GM12878 (cell line): Measurements from ENCODE around the gene TDRD7. TPM values are rescaled to one million over a fixed set of nuclear protein-coding genes. Genes with fewer than 3 reads are reported as not detected.

Experiments
- ATAC-seq: fragments of 200-7000 bp; cut with Tn5 transposase; 3 replicates; pipeline ENCODE4 v1.9.1; 2020; ENCODE audit warnings: mild to moderate bottlenecking, moderate library complexity
- BruUV-seq: library from RNA; stranded (reverse); fragments of 400-500 nt; replicated peaks from 2 replicates; lab custom pipeline; 2021; lab: Mats Ljungman, UMichigan
- CTCF ChIA-PET: fragments of 300-600 bp; sonication (Branson Sonifier 250); formaldehyde crosslinking; extraction: SDS; loops from one replicate; lab custom pipeline; 2021; ENCODE audit warnings: inconsistent platforms; lab: Yijun Ruan, JAX
- POLR2A ChIA-PET: fragments of 350-600 bp; formaldehyde crosslinking; extraction: SDS; loops from one replicate; lab custom pipeline; 2021; ENCODE audit warnings: inconsistent platforms; lab: Charles Lee
- RAD21 ChIA-PET: fragments of 300-600 bp; sonication (Branson Sonifier 250); formaldehyde crosslinking; loops from one replicate; lab custom pipeline; 2023; ENCODE audit warnings: antibody characterized with exemption; ENCODE audit not compliant: unreplicated experiment; lab: Charles Lee
- SMC1A ChIA-PET: fragments of 300-600 bp; sonication (Branson Sonifier 250); formaldehyde crosslinking; loops from one replicate; lab custom pipeline; 2023; ENCODE audit not compliant: unreplicated experiment, uncharacterized antibody; lab: Charles Lee
- DNase-seq: peaks from one replicate; pipeline ENCODE4 v3.0.0-alpha.2; 2011; ENCODE audit warnings: low read depth, low spot score
- FAIRE-seq: peaks from 3 replicates; lab custom pipeline; 2011; peaks lifted over from hg19 to GRCh38; lab: Jason Lieb, UNC
- H2AFZ ChIP-seq: 2 replicates; pipeline ENCODE4 v1.6.0; 2011; ENCODE audit warnings: low read depth, low read length, control low read depth; ENCODE audit not compliant: control insufficient read depth
- H3K27ac ChIP-seq: 2 replicates; pipeline ENCODE4 v1.5.1; 2011; ENCODE audit warnings: control low read depth; ENCODE audit not compliant: control insufficient read depth, insufficient read depth
- H3K27me3 ChIP-seq, 2 experiments: replicated peaks in 1 of 2; 2 replicates each; pipeline versions ENCODE4 v1.6.0 to v1.6.1; 2011; ENCODE audit warnings: low read length in 1 of 2; ENCODE audit not compliant: control insufficient read depth in 2 of 2, insufficient read depth in 2 of 2
- H3K36me3 ChIP-seq, 2 experiments: 2 replicates each; pipeline ENCODE4 v1.5.1; 2011; ENCODE audit warnings: low read length in 1 of 2; ENCODE audit not compliant: control insufficient read depth in 2 of 2, insufficient read depth in 2 of 2
- H3K4me1 ChIP-seq: 2 replicates; pipeline ENCODE4 v1.6.1; 2011; ENCODE audit warnings: mild to moderate bottlenecking, low read length, moderate library complexity, mixed read lengths; ENCODE audit not compliant: control insufficient read depth, insufficient read depth
- H3K4me2 ChIP-seq: 2 replicates; pipeline ENCODE4 v1.6.0; 2011; ENCODE audit warnings: control low read depth; ENCODE audit not compliant: control insufficient read depth, insufficient read depth
- H3K4me3 ChIP-seq: fragments of 200-600 bp; sonication (generic); 2 replicates; pipeline ENCODE4 v1.5.1; 2016
- H3K79me2 ChIP-seq: 2 replicates; pipeline ENCODE4 v1.6.0; 2011; ENCODE audit warnings: low read length; ENCODE audit not compliant: control insufficient read depth, insufficient read depth
- H3K9ac ChIP-seq: 2 replicates; pipeline ENCODE4 v1.8.0; 2011; ENCODE audit warnings: low read length, control low read depth, mixed read lengths; ENCODE audit not compliant: control insufficient read depth, insufficient read depth
- H3K9me3 ChIP-seq: replicated peaks from 3 replicates; pipeline ENCODE4 v1.5.1; 2011; ENCODE audit warnings: mild to moderate bottlenecking, low read length; ENCODE audit not compliant: control insufficient read depth, insufficient read depth
- H4K20me1 ChIP-seq: 2 replicates; pipeline ENCODE4 v1.6.0; 2011; ENCODE audit not compliant: control insufficient read depth, insufficient read depth
- CHD4 ChIP-seq: fragments of 200-600 bp; sonication (generic); IDR thresholded peaks from 2 replicates; pipeline ENCODE4 v1.6.1; 2016; ENCODE audit warnings: mild to moderate bottlenecking
- EED ChIP-seq: sonication (generic); IDR thresholded peaks from 2 replicates; pipeline ENCODE4 v1.6.1; 2016; ENCODE audit warnings: antibody characterized with exemption, low read depth
- ETV6 ChIP-seq, 2 experiments: fragments of 450-650 bp in 1 of 2; IDR thresholded peaks in 1 of 2; conservative IDR thresholded peaks in 1 of 2; 2 replicates each; pipeline ENCODE4 v1.6.1; 2014; ENCODE audit warnings: antibody characterized with exemption in 1 of 2, borderline replicate concordance in 1 of 2, low read depth in 1 of 2, mild to moderate bottlenecking in 1 of 2, moderate library complexity in 1 of 2
- GATAD2B ChIP-seq: fragments of 450-650 bp; conservative IDR thresholded peaks from 2 replicates; pipeline ENCODE4 v1.6.1; 2017; ENCODE audit warnings: low read depth, mild to moderate bottlenecking, moderate library complexity
- RCOR1 ChIP-seq: conservative IDR thresholded peaks from 2 replicates; pipeline ENCODE4 v1.6.1; 2012; ENCODE audit warnings: low read depth, low read length, improper control_type of control experiment
- ZNF217 ChIP-seq: fragments of 450-650 bp; IDR thresholded peaks from 2 replicates; pipeline ENCODE4 v1.6.1; 2017; ENCODE audit warnings: antibody characterized with exemption, mild to moderate bottlenecking
- WGBS: methylation state at CpG from one replicate; pipeline ENCODE4 v1.1.6; 2016; ENCODE audit warnings: low lambda C conversion rate; ENCODE audit not compliant: insufficient replicate concordance, insufficient coverage; ENCODE audit errors: missing lambda C conversion rate; 5-methylcytosine and 5-hydroxymethylcytosine counted together
- in situ Hi-C: fragments of 300-500 bp; cut with MboI; formaldehyde crosslinking; loops from 9 replicates; pipeline ENCODE4 v1.14.3; 2018; ENCODE audit warnings: mixed read lengths
- intact Hi-C: fragments of 100-400 bp; cut with micrococcal nuclease; formaldehyde crosslinking; loops from one replicate; pipeline ENCODE4 v1.14.2; 2022; ENCODE audit not compliant: unreplicated experiment
- polyA plus RNA-seq, 11 experiments: library from polyadenylated mRNA; depleted of rRNA in 4 of 11; unstranded in 6 of 11; stranded (reverse) in 5 of 11; fragments of >200 nt; fragmentation: Nextera tagmentation in 4 of 11; fragmentation: Illumina TruSeq in 1 of 11; extraction: Ambion mirVana in 4 of 11; extraction: Trizol in 1 of 11; gene quantifications; 1 replicate in 1 of 11; 2 replicates in 10 of 11; pipeline versions ENCODE4 v1.2.1 to v1.2.3, GENCODE V29; 2011 to 2016; ENCODE audit warnings: inconsistent platforms in 2 of 11, missing spikeins in 2 of 11, low read depth in 1 of 11
- total RNA-seq, 4 experiments: library from RNA; depleted of rRNA in 3 of 4; stranded (reverse); fragments of >200 nt in 3 of 4; fragmentation: Illumina TruSeq in 1 of 4; extraction: Trizol in 1 of 4; gene quantifications; 2 replicates each; pipeline versions ENCODE4 v1.2.1 to v1.2.3, GENCODE V29; 2013 to 2021
- TF ChIP-seq, protein P1 (sequence below): fragments of 450-650 bp; IDR thresholded peaks from 2 replicates; pipeline ENCODE4 v1.6.1; 2018; ENCODE audit warnings: mild to moderate bottlenecking, low read depth, moderate library complexity; ENCODE audit not compliant: partially characterized antibody
- TF ChIP-seq, protein P2 (sequence below): IDR thresholded peaks from 2 replicates; pipeline ENCODE4 v1.6.1; 2011; ENCODE audit warnings: low read depth, low read length, improper control_type of control experiment, borderline replicate concordance
- TF ChIP-seq, protein P3 (sequence below): fragments of 450-650 bp; IDR thresholded peaks from 2 replicates; pipeline ENCODE4 v1.6.1; 2016; ENCODE audit warnings: mild to moderate bottlenecking
- TF ChIP-seq, protein P4 (sequence below): fragments of 450-650 bp; IDR thresholded peaks from 2 replicates; pipeline ENCODE4 v1.6.1; 2016; ENCODE audit warnings: mild to moderate bottlenecking, moderate library complexity, borderline replicate concordance
- TF ChIP-seq, protein P5 (sequence below): fragments of 150-350 bp; IDR thresholded peaks from 2 replicates; pipeline ENCODE4 v1.6.1; 2014; ENCODE audit warnings: mild to moderate bottlenecking, low read depth, low read length

TDRD7 gene
- total and polyA plus RNA-seq, 10 of the 15 experiments (the other 5 are each of a cell fraction or from before 2014, with no cell fraction given), result 5.7 to 26.4 (median 16.2) TPM

DNA sequence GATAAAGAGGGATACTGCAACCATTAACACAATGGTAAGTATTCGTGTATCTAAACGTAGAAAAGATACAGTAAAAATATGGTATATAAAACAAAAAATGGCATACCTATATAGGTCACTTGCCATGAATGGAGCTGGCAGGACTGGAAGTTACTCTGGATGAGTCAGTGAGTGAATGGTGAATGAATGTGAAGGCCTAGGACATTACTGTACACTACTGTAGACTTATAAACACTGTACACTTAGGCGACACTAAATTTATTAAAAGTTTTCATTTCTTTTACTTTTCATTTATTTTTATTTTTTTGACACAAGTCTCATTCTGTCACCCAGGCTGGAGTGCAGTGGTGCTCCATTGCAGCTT, 14.1 kb downstream of the TDRD7 start:
- SMC1A ChIA-PET, result interaction anchor here (0.7 to 1.1 kb wide), 2 partner anchors 77 to 190 kb away, joined by 3 read pairs; no protein-coding TSS in a partner anchor
- DNase-seq, result no peak
- H3K4me3 ChIP-seq, result no peak overlapping the region
- in situ Hi-C loops, result no loop called here
- no peak overlapping the region for H3K9ac ChIP-seq
- CTCF ChIA-PET, result interaction anchor here (1.3 kb wide), 1 partner anchor 11 kb away, joined by 5 read pairs; no protein-coding TSS in a partner anchor
- WGBS, result 95% methylated on average over 3 of the region's 3 CpGs
- RAD21 ChIA-PET, result no interaction called here
- no peak overlapping the region for H3K27ac ChIP-seq
- H3K79me2 ChIP-seq, result no peaks in the 10 kb centered on the region; the same call in none of the 2 replicates
- H4K20me1 ChIP-seq, result no peaks in the 10 kb centered on the region
- intact Hi-C loops, result no loop called here
- no peaks in the 10 kb centered on the region for H3K4me1 ChIP-seq
- FAIRE-seq, result no peak
- no TSS peak for BruUV-seq
- ATAC-seq, result no peak
- H3K9me3 ChIP-seq, result no peaks in the 10 kb centered on the region; the same call in 1 of the 3 replicates
- no peak overlapping the region for H2AFZ ChIP-seq
- no peak overlapping the region for H3K4me2 ChIP-seq
- no peaks in the 10 kb centered on the region for H3K27me3 ChIP-seq
- H3K36me3 ChIP-seq, result peaks cover 2 to 3% of the 10 kb centered on the region in 2 experiments; a peak in 2 of 4 replicates
- POLR2A ChIA-PET, result no interaction called here
- TF ChIP-seq ZNF217 (no peak), GATAD2B (no peak), EED (no peak), CHD4 (no peak), RCOR1 (no peak), ETV6 (conservative IDR thresholded peaks at IDR 0.05 in 1 of 2, IDR thresholded peaks at IDR 0.05 in 1 of 2; ENCODE audit: borderline replicate concordance in 1 of 2, low read depth in 1 of 2) (no peak)
- TF ChIP-seq, protein P1, sequence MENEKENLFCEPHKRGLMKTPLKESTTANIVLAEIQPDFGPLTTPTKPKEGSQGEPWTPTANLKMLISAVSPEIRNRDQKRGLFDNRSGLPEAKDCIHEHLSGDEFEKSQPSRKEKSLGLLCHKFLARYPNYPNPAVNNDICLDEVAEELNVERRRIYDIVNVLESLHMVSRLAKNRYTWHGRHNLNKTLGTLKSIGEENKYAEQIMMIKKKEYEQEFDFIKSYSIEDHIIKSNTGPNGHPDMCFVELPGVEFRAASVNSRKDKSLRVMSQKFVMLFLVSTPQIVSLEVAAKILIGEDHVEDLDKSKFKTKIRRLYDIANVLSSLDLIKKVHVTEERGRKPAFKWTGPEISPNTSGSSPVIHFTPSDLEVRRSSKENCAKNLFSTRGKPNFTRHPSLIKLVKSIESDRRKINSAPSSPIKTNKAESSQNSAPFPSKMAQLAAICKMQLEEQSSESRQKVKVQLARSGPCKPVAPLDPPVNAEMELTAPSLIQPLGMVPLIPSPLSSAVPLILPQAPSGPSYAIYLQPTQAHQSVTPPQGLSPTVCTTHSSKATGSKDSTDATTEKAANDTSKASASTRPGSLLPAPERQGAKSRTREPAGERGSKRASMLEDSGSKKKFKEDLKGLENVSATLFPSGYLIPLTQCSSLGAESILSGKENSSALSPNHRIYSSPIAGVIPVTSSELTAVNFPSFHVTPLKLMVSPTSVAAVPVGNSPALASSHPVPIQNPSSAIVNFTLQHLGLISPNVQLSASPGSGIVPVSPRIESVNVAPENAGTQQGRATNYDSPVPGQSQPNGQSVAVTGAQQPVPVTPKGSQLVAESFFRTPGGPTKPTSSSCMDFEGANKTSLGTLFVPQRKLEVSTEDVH, result no peak
- TF ChIP-seq, protein P2, sequence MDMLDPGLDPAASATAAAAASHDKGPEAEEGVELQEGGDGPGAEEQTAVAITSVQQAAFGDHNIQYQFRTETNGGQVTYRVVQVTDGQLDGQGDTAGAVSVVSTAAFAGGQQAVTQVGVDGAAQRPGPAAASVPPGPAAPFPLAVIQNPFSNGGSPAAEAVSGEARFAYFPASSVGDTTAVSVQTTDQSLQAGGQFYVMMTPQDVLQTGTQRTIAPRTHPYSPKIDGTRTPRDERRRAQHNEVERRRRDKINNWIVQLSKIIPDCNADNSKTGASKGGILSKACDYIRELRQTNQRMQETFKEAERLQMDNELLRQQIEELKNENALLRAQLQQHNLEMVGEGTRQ, result no peak
- TF ChIP-seq, protein P3, sequence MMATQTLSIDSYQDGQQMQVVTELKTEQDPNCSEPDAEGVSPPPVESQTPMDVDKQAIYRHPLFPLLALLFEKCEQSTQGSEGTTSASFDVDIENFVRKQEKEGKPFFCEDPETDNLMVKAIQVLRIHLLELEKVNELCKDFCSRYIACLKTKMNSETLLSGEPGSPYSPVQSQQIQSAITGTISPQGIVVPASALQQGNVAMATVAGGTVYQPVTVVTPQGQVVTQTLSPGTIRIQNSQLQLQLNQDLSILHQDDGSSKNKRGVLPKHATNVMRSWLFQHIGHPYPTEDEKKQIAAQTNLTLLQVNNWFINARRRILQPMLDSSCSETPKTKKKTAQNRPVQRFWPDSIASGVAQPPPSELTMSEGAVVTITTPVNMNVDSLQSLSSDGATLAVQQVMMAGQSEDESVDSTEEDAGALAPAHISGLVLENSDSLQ, result no peak
- TF ChIP-seq, protein P4, sequence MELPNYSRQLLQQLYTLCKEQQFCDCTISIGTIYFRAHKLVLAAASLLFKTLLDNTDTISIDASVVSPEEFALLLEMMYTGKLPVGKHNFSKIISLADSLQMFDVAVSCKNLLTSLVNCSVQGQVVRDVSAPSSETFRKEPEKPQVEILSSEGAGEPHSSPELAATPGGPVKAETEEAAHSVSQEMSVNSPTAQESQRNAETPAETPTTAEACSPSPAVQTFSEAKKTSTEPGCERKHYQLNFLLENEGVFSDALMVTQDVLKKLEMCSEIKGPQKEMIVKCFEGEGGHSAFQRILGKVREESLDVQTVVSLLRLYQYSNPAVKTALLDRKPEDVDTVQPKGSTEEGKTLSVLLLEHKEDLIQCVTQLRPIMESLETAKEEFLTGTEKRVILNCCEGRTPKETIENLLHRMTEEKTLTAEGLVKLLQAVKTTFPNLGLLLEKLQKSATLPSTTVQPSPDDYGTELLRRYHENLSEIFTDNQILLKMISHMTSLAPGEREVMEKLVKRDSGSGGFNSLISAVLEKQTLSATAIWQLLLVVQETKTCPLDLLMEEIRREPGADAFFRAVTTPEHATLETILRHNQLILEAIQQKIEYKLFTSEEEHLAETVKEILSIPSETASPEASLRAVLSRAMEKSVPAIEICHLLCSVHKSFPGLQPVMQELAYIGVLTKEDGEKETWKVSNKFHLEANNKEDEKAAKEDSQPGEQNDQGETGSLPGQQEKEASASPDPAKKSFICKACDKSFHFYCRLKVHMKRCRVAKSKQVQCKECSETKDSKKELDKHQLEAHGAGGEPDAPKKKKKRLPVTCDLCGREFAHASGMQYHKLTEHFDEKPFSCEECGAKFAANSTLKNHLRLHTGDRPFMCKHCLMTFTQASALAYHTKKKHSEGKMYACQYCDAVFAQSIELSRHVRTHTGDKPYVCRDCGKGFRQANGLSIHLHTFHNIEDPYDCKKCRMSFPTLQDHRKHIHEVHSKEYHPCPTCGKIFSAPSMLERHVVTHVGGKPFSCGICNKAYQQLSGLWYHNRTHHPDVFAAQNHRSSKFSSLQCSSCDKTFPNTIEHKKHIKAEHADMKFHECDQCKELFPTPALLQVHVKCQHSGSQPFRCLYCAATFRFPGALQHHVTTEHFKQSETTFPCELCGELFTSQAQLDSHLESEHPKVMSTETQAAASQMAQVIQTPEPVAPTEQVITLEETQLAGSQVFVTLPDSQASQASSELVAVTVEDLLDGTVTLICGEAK, result no peak
- TF ChIP-seq, protein P5, sequence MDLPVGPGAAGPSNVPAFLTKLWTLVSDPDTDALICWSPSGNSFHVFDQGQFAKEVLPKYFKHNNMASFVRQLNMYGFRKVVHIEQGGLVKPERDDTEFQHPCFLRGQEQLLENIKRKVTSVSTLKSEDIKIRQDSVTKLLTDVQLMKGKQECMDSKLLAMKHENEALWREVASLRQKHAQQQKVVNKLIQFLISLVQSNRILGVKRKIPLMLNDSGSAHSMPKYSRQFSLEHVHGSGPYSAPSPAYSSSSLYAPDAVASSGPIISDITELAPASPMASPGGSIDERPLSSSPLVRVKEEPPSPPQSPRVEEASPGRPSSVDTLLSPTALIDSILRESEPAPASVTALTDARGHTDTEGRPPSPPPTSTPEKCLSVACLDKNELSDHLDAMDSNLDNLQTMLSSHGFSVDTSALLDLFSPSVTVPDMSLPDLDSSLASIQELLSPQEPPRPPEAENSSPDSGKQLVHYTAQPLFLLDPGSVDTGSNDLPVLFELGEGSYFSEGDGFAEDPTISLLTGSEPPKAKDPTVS, result no peak
